ENCODE results near the gene SLC35F2. TPM values are rescaled to one million over a fixed set of nuclear protein-coding genes. Genes with fewer than 3 reads are reported as not detected.

The SLC35F2 gene
- total and polyA plus RNA-seq, 2 donors: 6.8 to 9.6 TPM

- no peaks in the 10 kb centered on the region for H3K4me1 ChIP-seq (ENCODE audit: control insufficient read depth in 2 of 2, insufficient read depth in 2 of 2, low read length in 2 of 2)
- WGBS: 96% methylated on average over 3 of the region's 3 CpGs
- no peak for DNase-seq (ENCODE audit: low read depth in 6 of 9, low spot score in 9 of 9)
Observed at GRCh38 chr11:107827041-107827440, 31.5 kb downstream of the SLC35F2 start.

DNA sequence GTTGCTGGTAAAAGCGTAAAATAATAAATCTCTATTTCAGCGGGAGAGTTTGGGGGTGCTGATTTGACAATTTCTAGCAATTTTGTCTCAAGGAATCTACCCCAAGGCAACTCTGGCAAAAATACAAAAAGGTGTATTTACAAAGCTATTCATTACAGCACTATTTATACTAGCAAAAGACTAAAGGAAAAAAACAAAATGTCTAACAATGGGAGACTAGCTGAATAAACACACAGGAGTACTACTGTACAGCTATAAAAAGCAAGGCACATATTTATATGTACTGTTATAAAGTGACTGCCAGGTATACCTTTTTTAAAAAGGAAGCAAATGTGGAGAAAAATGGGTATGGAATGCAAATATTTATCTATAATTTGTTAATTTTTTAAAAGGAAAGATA is 32.7 kb downstream of the SLC35F2 start:
- Histone ChIP-seq H3K27me3 (ENCODE audit: control insufficient read depth in 2 of 2, insufficient read depth in 1 of 2, low read length in 1 of 2) (no peaks in the 10 kb centered on the region), H3K27ac (ENCODE audit: low read depth in 1 of 2, low read length in 1 of 2) (no peak overlapping the region), H3K4me3 (ENCODE audit: low read length in 2 of 2) (no peak overlapping the region), H3K4me1 (ENCODE audit: control insufficient read depth in 2 of 2, insufficient read depth in 2 of 2, low read length in 2 of 2) (no peaks in the 10 kb centered on the region), H3K36me3 (ENCODE audit: control insufficient read depth in 2 of 2, insufficient read depth in 2 of 2, low read length in 1 of 2) (no peaks in the 10 kb centered on the region), H3K9me3 (ENCODE audit: control insufficient read depth in 2 of 2, insufficient read depth in 1 of 2, low read length in 1 of 2) (no peaks in the 10 kb centered on the region)
- whole genome bisulfite sequencing: 100% methylated on average over 2 of the region's 2 CpGs
- no peak for DNase-seq (ENCODE audit: low read depth in 6 of 9, low spot score in 9 of 9)

More at GRCh38 chr11:107827041-107827440, 31.5 kb downstream of the SLC35F2 start:
- no peak overlapping the region for H3K4me3 ChIP-seq (ENCODE audit: low read length in 2 of 2)
- H3K36me3 ChIP-seq (ENCODE audit: control insufficient read depth in 2 of 2, insufficient read depth in 2 of 2, low read length in 1 of 2): no peaks in the 10 kb centered on the region
- no peak overlapping the region for H3K27ac ChIP-seq (ENCODE audit: low read depth in 1 of 2, low read length in 1 of 2)
- no peaks in the 10 kb centered on the region for H3K27me3 ChIP-seq (ENCODE audit: control insufficient read depth in 2 of 2, insufficient read depth in 1 of 2, low read length in 1 of 2)
- no peaks in the 10 kb centered on the region for H3K9me3 ChIP-seq (ENCODE audit: control insufficient read depth in 2 of 2, insufficient read depth in 1 of 2, low read length in 1 of 2)

DNA sequence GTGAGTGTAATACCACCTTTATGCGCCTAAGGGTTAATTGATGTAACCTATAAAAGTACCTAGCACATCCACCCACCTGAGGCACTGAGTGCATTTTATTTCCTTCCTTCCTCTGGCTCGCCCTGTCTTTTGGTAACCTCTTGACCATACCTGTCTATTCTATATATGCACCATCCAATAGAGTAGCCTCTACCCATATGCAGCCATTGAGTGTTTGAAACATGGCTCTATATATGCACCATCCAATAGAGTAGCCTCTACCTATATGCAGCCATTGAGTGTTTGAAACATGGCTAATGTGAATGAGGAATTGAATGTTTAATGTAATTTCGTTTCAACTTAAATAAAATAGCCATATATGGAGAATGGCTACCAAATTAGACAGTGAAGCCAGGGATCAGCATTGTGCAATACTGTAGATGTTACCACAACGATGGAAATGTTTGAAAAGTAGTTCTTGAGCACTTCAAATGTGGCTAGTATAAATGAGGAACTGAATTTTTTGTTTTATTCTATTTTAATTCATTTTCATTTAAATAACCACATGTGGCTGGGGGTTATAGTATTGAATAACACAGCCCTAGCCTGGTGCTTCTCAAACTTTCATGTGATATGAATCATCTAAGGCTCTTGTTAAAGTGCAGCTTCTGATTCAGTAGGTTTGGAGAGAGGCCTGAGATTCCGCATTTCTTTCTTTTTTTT is 33.8 kb downstream of the SLC35F2 start:
- H3K4me1 ChIP-seq (ENCODE audit: control insufficient read depth in 2 of 2, insufficient read depth in 2 of 2, low read length in 2 of 2): no peaks in the 10 kb centered on the region
- 65% methylated on average over 5 of the region's 5 CpGs for WGBS
- DNase-seq (ENCODE audit: low read depth in 6 of 9, low spot score in 9 of 9): no peak

GRCh38 chr11:107821199-107821927 is 37.2 kb downstream of the SLC35F2 start:
- H3K4me1 ChIP-seq (ENCODE audit: control insufficient read depth in 2 of 2, insufficient read depth in 2 of 2, low read length in 2 of 2): no peaks in the 10 kb centered on the region
- no peaks in the 10 kb centered on the region for H3K27me3 ChIP-seq (ENCODE audit: control insufficient read depth in 2 of 2, insufficient read depth in 1 of 2, low read length in 1 of 2)
- no peak overlapping the region for H3K27ac ChIP-seq (ENCODE audit: low read depth in 1 of 2, low read length in 1 of 2)
- no peak overlapping the region for H3K4me3 ChIP-seq (ENCODE audit: low read length in 2 of 2)
- 93% methylated on average over 3 of the region's 3 CpGs for WGBS
- DNase-seq (ENCODE audit: low read depth in 6 of 9, low spot score in 9 of 9): no peak
- no peaks in the 10 kb centered on the region for H3K36me3 ChIP-seq (ENCODE audit: control insufficient read depth in 2 of 2, insufficient read depth in 2 of 2, low read length in 1 of 2)
- H3K9me3 ChIP-seq (ENCODE audit: control insufficient read depth in 2 of 2, insufficient read depth in 1 of 2, low read length in 1 of 2): no peaks in the 10 kb centered on the region

More for the DNA sequence above, 33.8 kb downstream of the SLC35F2 start:
- Histone ChIP-seq H3K9me3 (ENCODE audit: control insufficient read depth in 2 of 2, insufficient read depth in 1 of 2, low read length in 1 of 2) (no peaks in the 10 kb centered on the region), H3K27ac (ENCODE audit: low read depth in 1 of 2, low read length in 1 of 2) (no peak overlapping the region), H3K27me3 (ENCODE audit: control insufficient read depth in 2 of 2, insufficient read depth in 1 of 2, low read length in 1 of 2) (no peaks in the 10 kb centered on the region), H3K36me3 (ENCODE audit: control insufficient read depth in 2 of 2, insufficient read depth in 2 of 2, low read length in 1 of 2) (no peaks in the 10 kb centered on the region), H3K4me3 (ENCODE audit: low read length in 2 of 2) (no peak overlapping the region)

GRCh38 chr11:107819361-107820014 is 39.1 kb downstream of the SLC35F2 start:
- no peak for DNase-seq (ENCODE audit: low read depth in 6 of 9, low spot score in 9 of 9)
- no peak overlapping the region for H3K27ac ChIP-seq (ENCODE audit: low read depth in 1 of 2, low read length in 1 of 2)
- H3K9me3 ChIP-seq (ENCODE audit: control insufficient read depth in 2 of 2, insufficient read depth in 1 of 2, low read length in 1 of 2): no peaks in the 10 kb centered on the region
- H3K27me3 ChIP-seq (ENCODE audit: control insufficient read depth in 2 of 2, insufficient read depth in 1 of 2, low read length in 1 of 2): no peaks in the 10 kb centered on the region
- no peaks in the 10 kb centered on the region for H3K36me3 ChIP-seq (ENCODE audit: control insufficient read depth in 2 of 2, insufficient read depth in 2 of 2, low read length in 1 of 2)
- H3K4me1 ChIP-seq (ENCODE audit: control insufficient read depth in 2 of 2, insufficient read depth in 2 of 2, low read length in 2 of 2): no peaks in the 10 kb centered on the region
- H3K4me3 ChIP-seq (ENCODE audit: low read length in 2 of 2): no peak overlapping the region
- 88% methylated on average over 5 of the region's 5 CpGs for WGBS

- no peak for DNase-seq (ENCODE audit: low read depth in 6 of 9, low spot score in 9 of 9)
- Histone ChIP-seq H3K9me3 (ENCODE audit: control insufficient read depth in 2 of 2, insufficient read depth in 1 of 2, low read length in 1 of 2) (no peaks in the 10 kb centered on the region), H3K4me3 (ENCODE audit: low read length in 2 of 2) (no peak overlapping the region), H3K4me1 (ENCODE audit: control insufficient read depth in 2 of 2, insufficient read depth in 2 of 2, low read length in 2 of 2) (no peaks in the 10 kb centered on the region), H3K36me3 (ENCODE audit: control insufficient read depth in 2 of 2, insufficient read depth in 2 of 2, low read length in 1 of 2) (no peaks in the 10 kb centered on the region), H3K27ac (ENCODE audit: low read depth in 1 of 2, low read length in 1 of 2) (no peak overlapping the region), H3K27me3 (ENCODE audit: control insufficient read depth in 2 of 2, insufficient read depth in 1 of 2, low read length in 1 of 2) (no peaks in the 10 kb centered on the region)
- WGBS: over 99% methylated on average over 3 of the region's 3 CpGs
Observed at GRCh38 chr11:107818491-107818890, 40.1 kb downstream of the SLC35F2 start.

DNA sequence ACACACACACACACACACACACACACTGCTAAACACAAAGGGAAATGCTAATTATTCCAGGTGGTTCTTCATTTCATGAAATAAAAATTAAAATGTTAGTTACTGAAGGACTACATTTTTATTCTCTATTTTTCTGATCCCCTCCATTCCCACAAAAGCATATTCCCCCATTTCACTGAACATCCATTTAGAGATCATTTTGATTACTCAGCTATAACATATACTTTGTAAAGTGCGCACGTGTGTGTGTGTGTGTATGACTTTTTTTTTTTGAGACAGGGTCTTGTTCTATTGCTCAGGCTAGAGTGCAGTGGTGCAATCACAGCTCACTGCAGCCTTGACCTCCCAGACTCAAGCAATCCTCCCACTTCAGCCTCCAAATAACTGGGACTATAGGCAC is 42.6 kb downstream of the SLC35F2 start:
- no peaks in the 10 kb centered on the region for H3K4me1 ChIP-seq (ENCODE audit: control insufficient read depth in 2 of 2, insufficient read depth in 2 of 2, low read length in 2 of 2)
- H3K27me3 ChIP-seq (ENCODE audit: control insufficient read depth in 2 of 2, insufficient read depth in 1 of 2, low read length in 1 of 2): no peaks in the 10 kb centered on the region
- no peaks in the 10 kb centered on the region for H3K36me3 ChIP-seq (ENCODE audit: control insufficient read depth in 2 of 2, insufficient read depth in 2 of 2, low read length in 1 of 2)
- DNase-seq (ENCODE audit: low read depth in 6 of 9, low spot score in 9 of 9): no peak
- H3K9me3 ChIP-seq (ENCODE audit: control insufficient read depth in 2 of 2, insufficient read depth in 1 of 2, low read length in 1 of 2): no peaks in the 10 kb centered on the region
- 97% methylated on average over 2 of the region's 2 CpGs for WGBS
- no peak overlapping the region for H3K27ac ChIP-seq (ENCODE audit: low read depth in 1 of 2, low read length in 1 of 2)
- H3K4me3 ChIP-seq (ENCODE audit: low read length in 2 of 2): no peak overlapping the region

DNA sequence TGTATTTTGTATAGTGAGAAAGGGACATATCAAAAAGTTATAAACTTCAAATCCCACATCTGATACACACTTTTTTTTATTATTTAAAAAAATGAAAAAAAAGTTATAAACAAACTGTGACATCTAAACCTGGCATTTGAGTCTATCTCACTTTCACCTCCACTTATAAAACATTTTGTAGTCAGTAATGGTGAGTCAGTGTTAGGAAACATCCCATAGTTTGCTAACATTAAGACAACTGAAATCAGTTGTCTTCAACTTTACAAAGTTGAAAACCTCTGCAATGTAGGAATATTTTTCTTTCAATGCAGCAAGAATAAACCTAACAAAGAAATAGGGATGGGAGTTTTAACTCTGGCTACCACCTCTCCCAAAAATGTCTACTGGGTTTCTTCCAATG is 47.7 kb downstream of the SLC35F2 start:
- Histone ChIP-seq H3K9me3 (ENCODE audit: control insufficient read depth in 2 of 2, insufficient read depth in 1 of 2, low read length in 1 of 2) (no peaks in the 10 kb centered on the region), H3K27ac (ENCODE audit: low read depth in 1 of 2, low read length in 1 of 2) (no peak overlapping the region), H3K36me3 (ENCODE audit: control insufficient read depth in 2 of 2, insufficient read depth in 2 of 2, low read length in 1 of 2) (no peaks in the 10 kb centered on the region), H3K4me1 (ENCODE audit: control insufficient read depth in 2 of 2, insufficient read depth in 2 of 2, low read length in 2 of 2) (no peaks in the 10 kb centered on the region), H3K4me3 (ENCODE audit: low read length in 2 of 2) (no peak overlapping the region), H3K27me3 (ENCODE audit: control insufficient read depth in 2 of 2, insufficient read depth in 1 of 2, low read length in 1 of 2) (no peaks in the 10 kb centered on the region)
- no peak for DNase-seq (ENCODE audit: low read depth in 6 of 9, low spot score in 9 of 9)

DNA sequence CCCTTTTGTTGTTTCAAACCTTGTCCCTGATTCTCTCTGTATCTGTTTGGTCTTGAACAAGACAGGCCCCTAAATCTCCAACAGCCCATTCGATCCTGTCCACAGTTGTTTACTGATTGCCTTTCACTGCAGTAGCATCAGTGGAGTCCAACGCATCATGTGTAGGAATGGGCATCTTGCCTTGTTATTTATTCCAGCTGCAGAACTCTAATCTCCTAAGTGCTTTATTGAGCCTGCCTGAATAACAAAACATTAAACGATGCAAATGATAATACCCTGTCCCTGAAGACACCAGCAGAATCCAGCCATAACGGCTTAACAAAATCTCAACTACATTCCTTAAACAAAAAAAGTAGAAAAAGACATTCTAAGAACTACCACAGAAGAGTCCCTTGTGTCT is 50.1 kb downstream of the SLC35F2 start:
- no peaks in the 10 kb centered on the region for H3K27me3 ChIP-seq (ENCODE audit: control insufficient read depth in 2 of 2, insufficient read depth in 1 of 2, low read length in 1 of 2)
- no peaks in the 10 kb centered on the region for H3K36me3 ChIP-seq (ENCODE audit: control insufficient read depth in 2 of 2, insufficient read depth in 2 of 2, low read length in 1 of 2)
- WGBS: 92% methylated on average over 4 of the region's 4 CpGs
- H3K4me1 ChIP-seq (ENCODE audit: control insufficient read depth in 2 of 2, insufficient read depth in 2 of 2, low read length in 2 of 2): no peaks in the 10 kb centered on the region
- H3K27ac ChIP-seq (ENCODE audit: low read depth in 1 of 2, low read length in 1 of 2): no peak overlapping the region
- H3K9me3 ChIP-seq (ENCODE audit: control insufficient read depth in 2 of 2, insufficient read depth in 1 of 2, low read length in 1 of 2): no peaks in the 10 kb centered on the region
- no peak for DNase-seq (ENCODE audit: low read depth in 6 of 9, low spot score in 9 of 9)
- no peak overlapping the region for H3K4me3 ChIP-seq (ENCODE audit: low read length in 2 of 2)

All from thymus (tissue), 11 donors.